Erythroblast (primary cell): ENCODE results near the gene WDR7.

Experiments
- GATA1 ChIP-seq: IDR thresholded peaks from 2 replicates; pipeline ENCODE4 v1.6.1; 2011; ENCODE audit warnings: low read depth, mild to moderate bottlenecking, control low read depth, low read length, moderate library complexity
- POLR2A ChIP-seq: IDR thresholded peaks from 2 replicates; pipeline ENCODE4 v1.6.1; 2011; ENCODE audit warnings: mild to moderate bottlenecking, low read length

- no peak for TF ChIP-seq POLR2A
- no peak for TF ChIP-seq GATA1
Measured at GRCh38 chr18:56992777-56993176, 341.6 kb downstream of the WDR7 start.
